Activated effector memory CD4-positive, alpha-beta T cell treated with anti-CD3 and anti-CD28 coated beads, Interleukin-2, amount 50 U/mL, for 16 hours (primary cell): Measurements from ENCODE around the gene TVP23A.
A peak's percentile ranks its signal among the peaks of the same experiment; 100 is the strongest.
"Not testable (repeated sequence)": the region's sequence is repeated elsewhere in the genome, so short reads cannot be mapped to it uniquely, and the experiment has no call there.

Source experiments
- DNase-seq: peaks from one replicate; pipeline ENCODE4 v3.0.0-alpha.2; 2020

The TVP23A gene

GRCh38 chr16:10743610-10744369 is 74.8 kb downstream of the TVP23A start, which contains the start of gene NUBP1:
NUBP1 (plus strand) TSS chr16:10743842; CDS start chr16:10743864, 22 bp downstream.
- peak; percentile 100 for DNase-seq

DNA sequence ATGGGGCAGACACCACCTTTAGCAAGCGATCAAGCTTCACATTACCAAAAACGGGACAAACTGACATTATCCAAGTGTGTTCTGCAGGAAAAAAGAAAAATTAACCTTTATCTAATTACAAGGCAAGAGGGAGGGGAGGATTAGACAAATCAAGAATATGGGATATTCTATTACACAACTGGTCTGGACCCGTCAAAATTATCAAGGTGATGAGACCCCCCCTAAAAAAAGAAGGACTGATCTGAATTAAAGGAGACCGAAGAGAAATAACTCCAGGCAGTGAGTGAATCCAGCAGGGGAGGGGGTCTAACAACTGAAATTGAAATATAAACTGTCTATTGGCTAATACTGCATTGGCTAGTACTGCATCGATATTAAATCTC is 75.4 kb downstream of the TVP23A start:
- DNase-seq: no peak

GRCh38 chr16:10741844-10742243 is 76.8 kb downstream of the TVP23A start:
- peak; percentile 33 for DNase-seq

- not testable (repeated sequence) for DNase-seq
Observed at GRCh38 chr16:10741249-10741648, 77.3 kb downstream of the TVP23A start.

DNA sequence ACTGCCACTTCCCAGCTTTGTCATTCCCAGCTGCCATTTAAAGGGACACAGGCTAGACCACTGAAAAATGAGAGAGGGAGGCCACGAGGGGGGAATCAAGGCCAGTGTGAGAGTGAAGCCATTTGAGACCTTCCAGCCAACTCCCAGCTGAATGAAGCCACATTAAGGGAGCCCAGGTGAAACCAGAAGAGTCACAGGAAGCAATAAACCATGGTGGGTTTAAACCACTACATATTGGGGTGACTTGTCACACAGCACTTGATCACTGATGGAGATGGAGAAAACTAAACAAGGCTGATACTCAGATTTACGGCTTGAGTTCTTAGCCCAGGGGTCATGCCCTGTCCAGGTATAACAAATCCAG is 77.8 kb downstream of the TVP23A start:
- DNase-seq: no peak

- no peak for DNase-seq
Observed at GRCh38 chr16:10740000-10740844, 78.4 kb downstream of the TVP23A start.

DNA sequence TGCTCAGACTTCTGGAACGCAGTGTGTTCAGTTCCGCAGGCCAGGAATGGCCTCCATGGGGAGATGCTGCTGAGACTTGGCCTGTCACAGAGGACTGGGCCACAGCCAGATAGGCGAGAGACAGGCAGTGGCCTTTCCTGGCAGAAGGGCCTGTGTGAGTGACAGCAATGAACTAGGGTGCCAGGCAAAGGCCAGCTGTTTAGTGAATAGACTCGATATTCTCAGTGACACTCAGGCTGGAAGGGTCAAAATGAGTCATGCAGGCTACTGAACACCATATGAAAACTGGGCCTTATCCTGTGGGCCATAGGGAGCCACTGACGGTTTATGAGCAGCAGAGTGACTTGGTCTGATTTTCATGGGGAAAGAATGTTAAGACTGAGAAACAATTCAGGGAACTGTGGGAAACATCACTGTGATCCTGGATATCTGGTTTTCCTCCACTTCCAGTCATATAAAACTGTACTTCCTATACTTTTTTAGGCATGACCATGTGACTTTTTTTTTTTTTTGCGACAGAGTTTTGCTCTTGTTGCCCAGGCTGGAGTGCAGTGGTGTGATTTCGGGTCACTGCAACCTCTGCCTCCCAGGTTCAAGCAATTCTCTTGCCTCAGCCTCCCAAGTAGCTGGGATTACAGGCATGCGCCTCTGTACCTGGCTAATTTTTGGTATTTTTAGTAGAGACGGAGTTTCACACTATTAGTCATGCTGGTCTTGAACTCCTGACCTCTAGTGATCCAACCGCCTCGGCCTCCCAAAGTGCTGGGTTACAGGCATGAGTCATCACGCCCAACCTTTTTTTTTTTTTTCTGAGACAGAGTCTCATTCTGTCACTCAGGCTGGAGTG is 80.1 kb downstream of the TVP23A start:
- peak; percentile 79 for DNase-seq

DNA sequence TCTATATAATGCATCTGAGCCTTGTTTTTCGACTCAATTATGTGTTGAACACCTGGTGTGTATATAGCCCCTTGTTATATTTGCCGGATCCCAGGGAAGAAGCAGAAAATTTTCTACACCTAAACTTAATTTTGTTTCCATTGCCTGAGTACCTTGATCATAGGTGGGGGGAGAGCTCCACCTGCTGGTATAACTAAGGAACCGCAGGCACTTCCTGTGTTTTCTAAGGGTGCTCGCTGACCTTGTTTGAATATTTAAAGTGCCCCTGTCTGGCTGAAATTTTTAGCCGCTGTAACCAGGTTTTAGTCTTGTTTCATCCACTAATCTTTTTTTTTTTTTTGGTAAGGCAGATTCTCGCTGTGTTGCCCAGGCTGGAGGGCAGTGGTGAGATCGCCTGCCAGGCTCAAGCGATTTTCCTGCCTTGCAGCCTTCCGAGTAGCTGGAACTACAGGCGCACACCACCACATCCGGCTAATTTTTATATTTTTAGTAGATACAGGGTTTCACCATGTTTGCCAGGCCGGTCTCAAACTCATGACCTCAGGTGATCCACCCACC is 81.4 kb downstream of the TVP23A start:
- peak; percentile 82 for DNase-seq

- DNase-seq: no peak
Observed at GRCh38 chr16:10731790-10732189, 86.8 kb downstream of the TVP23A start.

DNA sequence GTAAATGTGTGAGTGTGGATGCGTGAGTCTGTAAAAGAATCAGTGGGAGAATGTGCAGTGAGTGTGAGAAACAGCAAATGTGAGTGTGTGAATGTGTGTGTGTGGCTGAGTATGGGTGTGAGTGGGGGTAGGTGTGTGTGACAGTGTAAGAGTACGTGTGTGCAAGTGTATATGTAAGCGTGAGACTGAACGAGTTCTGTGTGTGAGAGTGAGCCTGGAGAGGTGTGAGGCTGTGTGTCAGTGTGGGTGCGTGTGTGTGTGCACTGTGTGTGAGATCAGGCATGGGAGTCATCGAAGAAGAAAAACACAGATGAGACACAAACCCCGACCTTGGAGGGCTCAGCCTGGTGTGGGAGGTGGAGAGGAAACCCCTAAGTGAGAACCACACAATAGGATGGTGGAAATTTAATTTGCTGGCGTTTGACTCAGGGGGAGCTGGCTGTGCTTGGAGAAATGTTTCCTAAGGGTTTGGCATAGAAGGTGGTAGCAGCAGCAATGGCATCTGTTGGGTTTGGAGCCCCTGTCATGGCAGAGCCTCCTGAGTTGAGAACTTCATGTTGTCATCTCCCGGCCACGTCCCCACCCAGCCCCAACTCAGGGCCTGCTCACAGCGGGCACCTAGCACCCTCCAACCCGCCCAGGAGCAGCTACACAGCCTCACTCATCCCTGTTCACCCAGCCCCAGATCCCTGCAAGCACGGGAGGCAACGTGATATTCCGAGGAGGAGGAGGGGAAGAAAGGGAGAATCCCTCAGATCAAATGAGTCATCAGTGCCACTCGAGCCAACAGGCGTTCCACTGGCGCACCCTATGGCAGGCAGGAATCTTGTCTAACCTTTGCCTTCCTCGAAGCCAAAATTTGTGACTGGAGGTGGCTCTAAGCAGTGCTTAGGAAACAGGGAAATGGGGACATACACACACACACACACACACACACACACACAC is 89.2 kb downstream of the TVP23A start:
- no peak for DNase-seq

- no peak for DNase-seq
Observed at GRCh38 chr16:10728003-10728887, 90.3 kb downstream of the TVP23A start.
